NCI-H82 treated with DMSO at 0.1 percent for 48 hours (cell line): ENCODE measurements around the gene ACP4.
"Not testable (repeated sequence)": the region's sequence is repeated elsewhere in the genome, so short reads cannot be mapped to it uniquely, and the experiment has no call there.

Experiments
- DNase-seq: peaks from one replicate; lab custom pipeline; 2025; ENCODE audit not compliant: unreplicated experiment; lab: John Stamatoyannopoulos, UW

Gene ACP4

GRCh38 chr19:50796634-50797428 is 6.6 kb downstream of the ACP4 start:
- DNase-seq: no peak

- no peak for DNase-seq
Observed at GRCh38 chr19:50797429-50797780, 7.2 kb downstream of the ACP4 start.

- no peak for DNase-seq
Observed at GRCh38 chr19:50797781-50798658, 7.8 kb downstream of the ACP4 start.

- no peak for DNase-seq
Observed at GRCh38 chr19:50798659-50799546, 8.7 kb downstream of the ACP4 start.

GRCh38 chr19:50799547-50799851 is 9.3 kb downstream of the ACP4 start:
- DNase-seq: no peak

- DNase-seq: no peak
Observed at GRCh38 chr19:50801107-50801506, 10.9 kb downstream of the ACP4 start.

GRCh38 chr19:50803633-50804419 is 13.6 kb downstream of the ACP4 start:
- no peak for DNase-seq

GRCh38 chr19:50804420-50805272 is 14.4 kb downstream of the ACP4 start:
- DNase-seq: peak; percentile 89

GRCh38 chr19:50808856-50809255 is 18.6 kb downstream of the ACP4 start:
- DNase-seq: no peak

GRCh38 chr19:50811622-50812238 is 21.5 kb downstream of the ACP4 start:
- DNase-seq: not testable (repeated sequence)

- DNase-seq: no peak
Observed at GRCh38 chr19:50812474-50812873, 22.3 kb downstream of the ACP4 start.

- no peak for DNase-seq
Observed at GRCh38 chr19:50814883-50815282, 24.7 kb downstream of the ACP4 start.

- no peak for DNase-seq
Observed at GRCh38 chr19:50815439-50815838, 25.2 kb downstream of the ACP4 start.

GRCh38 chr19:50817941-50818858 is 28.0 kb downstream of the ACP4 start:
- DNase-seq: peak; percentile 28

GRCh38 chr19:50818859-50819472 is 28.8 kb downstream of the ACP4 start:
- no peak for DNase-seq

GRCh38 chr19:50819636-50820035 is 29.4 kb downstream of the ACP4 start:
- no peak for DNase-seq

- no peak for DNase-seq
Observed at GRCh38 chr19:50820086-50820485, 29.9 kb downstream of the ACP4 start.
